SH-SY5Y (cell line): Measurements from ENCODE around the gene TTLL7.

ENCODE experiments used
- GATA2 ChIP-seq: IDR thresholded peaks from 2 replicates; pipeline ENCODE4 v1.6.1; 2011; ENCODE audit warnings: mild to moderate bottlenecking, low read depth, low read length
- GATA3 ChIP-seq: IDR thresholded peaks from 2 replicates; pipeline ENCODE4 v1.6.1; 2011; ENCODE audit warnings: low read depth, mild to moderate bottlenecking, low read length, moderate library complexity

DNA sequence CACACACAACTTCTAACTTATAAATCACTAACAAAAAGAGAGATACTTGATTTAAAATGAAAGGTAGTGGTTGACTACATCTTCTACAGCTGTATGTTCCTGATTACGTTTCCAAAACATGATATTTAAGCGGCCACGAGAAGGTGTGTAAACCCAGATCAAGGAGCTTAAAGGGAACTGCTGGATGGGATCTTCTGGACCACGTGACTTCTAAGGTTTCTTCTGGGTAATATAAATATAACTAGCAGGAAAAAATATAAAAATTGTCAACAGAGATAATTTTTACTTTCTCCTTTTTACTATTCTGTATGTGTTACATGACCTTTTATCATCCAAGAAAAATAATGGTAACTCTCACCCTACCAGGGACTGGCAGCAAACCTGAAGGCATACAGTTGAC lies 66.2 kb downstream of the TTLL7 start:
- TF ChIP-seq GATA2 (no peak), GATA3 (no peak)
